Measurements from ENCODE around the gene NTF4.
"Not testable (repeated sequence)": the region's sequence is repeated elsewhere in the genome, so short reads cannot be mapped to it uniquely, and the experiment has no call there.

The NTF4 gene

GRCh38 chr19:49056101-49056901 lies 8.3 kb downstream of the NTF4 start:
- peak; percentile 49 for DNase-seq

- DNase-seq, result not testable (repeated sequence)
These were observed 14.1 kb downstream of the NTF4 start for GRCh38 chr19:49050376-49051033.

- not testable (repeated sequence) for DNase-seq
These were observed 14.8 kb downstream of the NTF4 start for GRCh38 chr19:49049834-49050233.

DNA sequence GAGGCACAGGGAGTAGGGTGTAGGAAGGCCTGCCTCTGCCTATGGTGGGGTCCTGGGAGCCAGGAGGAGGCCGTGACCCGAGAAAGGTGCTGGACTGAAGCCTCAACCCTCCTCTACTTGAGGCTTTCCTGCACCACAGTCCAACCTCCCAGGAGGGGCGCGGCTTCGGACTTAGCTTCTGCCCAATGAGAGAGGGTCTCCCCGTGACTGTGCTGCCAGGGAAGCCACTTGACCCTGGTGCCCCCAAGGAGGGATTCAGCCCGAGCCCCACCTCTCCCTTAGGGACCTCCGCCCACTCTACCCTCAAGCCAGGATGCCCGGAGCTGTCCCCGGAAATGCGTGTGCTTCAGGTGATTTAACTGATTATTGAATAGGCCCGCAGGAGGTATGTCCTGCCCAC lies 15.6 kb downstream of the NTF4 start, which contains the start of gene CGB8:
TSS of gene CGB8 (minus strand) at position 101 of the 400 bp plus-strand sequence. CDS start 372 bp downstream, outside the sequence.
- DNase-seq, result not testable (repeated sequence)

DNA sequence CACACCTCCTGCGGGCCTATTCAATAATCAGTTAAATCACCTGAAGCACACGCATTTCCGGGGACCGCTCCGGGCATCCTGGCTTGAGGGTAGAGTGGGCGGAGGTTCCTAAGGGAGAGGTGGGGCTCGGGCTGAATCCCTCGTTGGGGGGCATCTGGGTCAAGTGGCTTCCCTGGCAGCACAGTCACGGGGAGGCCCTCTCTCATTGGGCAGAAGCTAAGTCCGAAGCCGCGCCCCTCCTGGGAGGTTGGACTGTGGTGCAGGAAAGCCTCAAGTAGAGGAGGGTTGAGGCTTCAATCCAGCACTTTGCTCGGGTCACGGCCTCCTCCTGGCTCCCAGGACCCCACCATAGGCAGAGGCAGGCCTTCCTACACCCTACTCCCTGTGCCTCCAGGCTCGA lies 21.1 kb downstream of the NTF4 start, which contains the start of gene CGB5:
TSS of gene CGB5 (plus strand) at position 301 of the 400 bp plus-strand sequence. CDS start 362 bp downstream, outside the sequence.
- not testable (repeated sequence) for DNase-seq

- DNase-seq, result not testable (repeated sequence)
These were observed 22.0 kb downstream of the NTF4 start for GRCh38 chr19:49042666-49043065.

DNA sequence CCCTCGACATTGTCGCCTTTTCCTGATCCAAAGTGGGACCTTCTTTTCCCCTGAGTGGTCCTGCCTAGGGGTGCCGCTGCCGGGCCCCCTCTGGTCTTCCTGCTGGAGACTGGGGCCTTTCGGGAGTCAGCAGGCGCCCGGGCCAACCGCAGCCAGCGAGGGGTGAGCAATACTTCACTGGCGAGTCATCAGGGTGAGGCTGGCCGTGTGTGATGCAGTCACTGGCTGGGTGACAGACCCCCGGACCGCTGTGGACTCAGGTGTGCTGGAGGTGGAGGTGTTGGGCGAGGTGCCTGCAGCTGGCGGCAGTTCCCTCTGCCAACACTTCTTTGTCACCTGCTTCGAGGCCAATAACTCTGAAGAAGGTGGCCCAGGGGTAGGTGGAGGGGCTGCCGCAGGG lies 22.4 kb downstream of the NTF4 start:
- no peak for DNase-seq

GRCh38 chr19:49039736-49040135 lies 24.9 kb downstream of the NTF4 start:
- DNase-seq, result not testable (repeated sequence)

DNA sequence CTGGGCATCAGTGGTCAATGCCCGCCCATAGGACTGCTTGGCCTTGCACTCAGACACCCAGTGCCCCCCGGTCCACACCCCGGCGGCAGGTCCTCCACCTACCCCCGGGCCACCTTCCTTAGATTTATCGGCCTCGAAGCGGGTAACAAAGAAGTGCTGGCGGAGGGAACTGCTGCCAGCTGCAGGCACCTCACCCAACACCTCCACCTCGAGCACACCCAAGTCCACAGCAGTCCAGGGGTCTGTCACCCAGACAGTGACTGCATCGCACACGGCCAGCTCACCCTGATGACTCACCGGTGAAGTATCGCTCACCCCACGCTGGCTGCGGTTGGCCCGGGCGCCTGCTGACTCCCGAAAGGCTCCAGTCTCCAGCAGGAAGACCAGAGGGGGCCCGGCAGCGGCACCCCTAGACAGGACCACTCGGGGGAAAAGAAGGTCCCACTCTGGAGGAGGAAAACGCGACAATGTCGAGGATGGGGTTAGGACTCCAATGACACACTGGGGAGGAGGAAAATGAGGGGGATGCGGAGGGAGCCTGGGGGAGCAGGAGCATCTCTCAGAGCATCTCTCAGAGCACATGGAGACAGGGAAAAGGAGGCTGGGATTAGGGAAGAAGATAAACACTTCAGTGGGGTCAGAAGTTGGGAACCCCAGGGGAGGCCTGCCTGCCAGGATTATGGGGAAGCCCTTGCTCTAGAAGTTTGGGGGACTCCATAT lies 25.9 kb downstream of the NTF4 start:
- not testable (repeated sequence) for DNase-seq

DNA sequence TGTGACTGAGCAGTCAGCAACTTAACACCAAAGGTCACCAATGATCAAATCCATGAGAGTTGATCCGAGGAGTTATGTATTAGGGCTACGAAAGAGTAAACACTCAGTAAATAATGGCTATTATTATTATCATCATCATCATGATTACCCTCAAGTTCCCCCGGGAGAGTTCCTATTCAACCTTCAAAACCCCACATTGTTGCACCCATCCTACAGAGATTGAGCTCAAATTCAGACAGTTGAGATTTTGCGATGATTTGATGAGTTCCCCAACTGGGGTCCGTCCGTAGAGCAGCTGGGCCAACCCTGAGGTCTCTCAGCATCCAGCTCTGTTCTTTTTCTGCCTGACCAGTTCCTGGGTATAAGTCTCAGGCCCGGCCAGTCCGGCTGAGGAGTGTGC lies 26.5 kb downstream of the NTF4 start:
- not testable (repeated sequence) for DNase-seq

DNA sequence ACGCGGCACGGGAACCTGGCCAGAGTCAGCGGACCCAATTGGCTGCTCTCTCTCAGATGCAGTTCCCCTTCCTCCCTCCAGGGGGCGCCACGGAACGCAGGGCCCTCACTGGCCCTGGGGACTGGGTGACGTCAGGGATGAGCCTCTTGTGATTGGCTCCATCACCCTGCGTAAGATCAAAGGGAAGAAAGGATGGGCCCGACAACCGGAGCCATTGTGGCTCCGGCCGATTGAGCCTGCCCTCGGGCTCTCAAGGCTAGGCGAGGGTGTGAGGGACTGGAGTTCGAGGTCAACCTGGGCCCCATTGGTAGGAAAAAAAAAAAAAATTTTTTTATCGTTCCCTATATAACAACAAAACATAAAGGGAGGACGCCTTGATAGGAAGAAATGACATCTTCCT lies 27.8 kb downstream of the NTF4 start, which contains the start of gene CGB1:
TSS of gene CGB1 (minus strand) at position 81 of the 400 bp plus-strand sequence. CDS start 184 bp downstream, outside the sequence.
- DNase-seq, result not testable (repeated sequence)

DNA sequence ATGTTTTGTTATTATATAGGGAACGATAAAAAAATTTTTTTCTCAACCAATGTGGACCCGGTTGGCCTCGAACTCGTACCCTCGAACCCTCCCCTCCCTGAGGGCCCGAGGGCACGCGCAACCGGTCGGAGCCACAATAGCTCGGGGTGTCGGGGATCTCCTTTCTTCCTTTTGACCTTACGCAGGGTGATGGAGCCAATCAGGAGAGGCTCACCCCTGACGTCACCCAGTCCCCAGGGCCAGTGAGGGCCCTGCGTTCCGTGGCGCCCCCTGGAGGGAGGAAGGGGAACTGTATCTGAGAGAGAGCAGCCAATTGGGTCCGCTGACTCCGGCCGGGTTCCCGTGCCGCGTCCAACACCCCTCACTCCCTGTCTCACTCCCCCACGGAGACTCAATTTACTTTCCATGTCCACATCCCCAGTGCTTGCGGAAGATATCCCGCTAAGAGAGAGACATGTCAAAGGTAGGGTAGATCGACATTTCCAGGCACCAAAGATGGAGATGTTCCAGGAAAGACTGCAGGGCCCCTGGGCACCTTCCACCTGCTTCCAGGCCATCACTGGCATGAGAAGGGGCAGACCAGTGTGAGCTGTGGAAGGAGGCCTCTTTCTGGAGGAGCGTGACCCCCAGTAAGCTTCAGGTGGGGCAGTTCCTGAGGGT lies 32.8 kb downstream of the NTF4 start, which contains the start of gene CGB2:
TSS of gene CGB2 (plus strand) at position 249 of the 660 bp plus-strand sequence. CDS start at position 455, 206 bp downstream.
- peak; percentile 18 for DNase-seq

GRCh38 chr19:49030323-49030722 lies 34.3 kb downstream of the NTF4 start:
- DNase-seq, result not testable (repeated sequence)

DNA sequence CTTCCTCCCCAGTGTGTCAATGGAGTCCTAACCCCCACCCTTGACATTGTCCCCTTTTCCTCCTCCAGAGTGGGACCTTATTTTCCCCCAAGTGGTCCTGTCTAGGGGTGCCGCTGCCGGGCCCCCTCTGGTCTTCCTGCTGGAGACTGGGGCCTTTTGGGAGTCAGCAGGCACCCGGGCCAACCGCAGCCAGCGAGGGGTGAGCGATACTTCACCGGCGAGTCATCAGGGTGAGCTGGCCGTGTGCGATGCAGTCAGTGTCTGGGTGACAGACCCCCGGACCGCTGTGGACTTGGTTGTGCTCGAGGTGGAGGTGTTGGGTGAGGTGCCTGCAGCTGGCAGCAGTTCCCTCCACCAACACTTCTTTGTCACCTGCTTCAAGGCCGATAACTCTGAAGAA lies 34.9 kb downstream of the NTF4 start:
- not testable (repeated sequence) for DNase-seq

GRCh38 chr19:49028686-49029085 lies 35.9 kb downstream of the NTF4 start:
- DNase-seq, result not testable (repeated sequence)

- DNase-seq, result not testable (repeated sequence)
These were observed 39.0 kb downstream of the NTF4 start for GRCh38 chr19:49025599-49025998.

- DNase-seq, result not testable (repeated sequence)
These were observed 39.5 kb downstream of the NTF4 start for GRCh38 chr19:49025088-49025487.

DNA sequence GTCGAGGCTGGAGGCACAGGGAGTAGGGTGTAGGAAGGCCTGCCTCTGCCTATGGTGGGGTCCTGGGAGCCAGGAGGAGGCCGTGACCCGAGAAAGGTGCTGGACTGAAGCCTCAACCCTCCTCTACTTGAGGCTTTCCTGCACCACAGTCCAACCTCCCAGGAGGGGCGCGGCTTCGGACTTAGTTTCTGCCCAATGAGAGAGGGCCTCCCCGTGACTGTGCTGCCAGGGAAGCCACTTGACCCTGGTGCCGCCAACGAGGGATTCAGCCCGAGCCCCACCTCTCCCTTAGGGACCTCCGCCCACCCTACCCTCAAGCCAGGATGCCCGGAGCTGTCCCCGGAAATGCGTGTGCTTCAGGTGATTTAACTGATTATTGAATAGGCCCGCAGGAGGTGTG lies 40.4 kb downstream of the NTF4 start, which contains the start of gene CGB3:
TSS of gene CGB3 (minus strand) at position 101 of the 400 bp plus-strand sequence. CDS start 362 bp downstream, outside the sequence.
- DNase-seq, result not testable (repeated sequence)

- no peak for DNase-seq
These were observed 42.5 kb downstream of the NTF4 start for GRCh38 chr19:49022116-49022515.

- DNase-seq, result no peak
These were observed 43.4 kb downstream of the NTF4 start for GRCh38 chr19:49020931-49021895.

DNA sequence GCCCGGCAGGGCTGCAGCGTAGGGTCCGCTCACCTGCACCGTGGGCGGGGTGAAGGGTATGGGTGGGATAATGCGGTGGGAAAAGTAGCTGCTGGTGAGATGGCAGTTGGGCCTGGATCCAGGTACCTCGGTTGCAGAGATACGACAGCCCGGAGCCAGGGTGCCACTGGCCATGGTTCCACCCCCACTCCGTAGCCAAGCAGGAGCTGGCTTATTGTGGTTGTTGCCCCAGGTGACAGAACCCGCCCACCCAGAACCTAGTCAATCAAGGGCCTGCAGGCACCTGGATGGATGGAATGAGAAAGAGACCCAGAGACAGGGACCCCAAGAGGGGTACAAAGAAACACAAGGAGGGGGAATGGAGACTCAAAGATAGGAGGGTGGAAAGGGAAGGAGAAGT lies 44.3 kb downstream of the NTF4 start:
- DNase-seq, result no peak

Data from DMS79 treated with DMSO at 0.1 percent for 48 hours (cell line).